Measurements from ENCODE around the gene QKI. TPM values are rescaled to one million over a fixed set of nuclear protein-coding genes. Genes with fewer than 3 reads are reported as not detected.

The QKI gene
- total RNA-seq, 1 experiment from 2014 or later = 134 TPM

DNA sequence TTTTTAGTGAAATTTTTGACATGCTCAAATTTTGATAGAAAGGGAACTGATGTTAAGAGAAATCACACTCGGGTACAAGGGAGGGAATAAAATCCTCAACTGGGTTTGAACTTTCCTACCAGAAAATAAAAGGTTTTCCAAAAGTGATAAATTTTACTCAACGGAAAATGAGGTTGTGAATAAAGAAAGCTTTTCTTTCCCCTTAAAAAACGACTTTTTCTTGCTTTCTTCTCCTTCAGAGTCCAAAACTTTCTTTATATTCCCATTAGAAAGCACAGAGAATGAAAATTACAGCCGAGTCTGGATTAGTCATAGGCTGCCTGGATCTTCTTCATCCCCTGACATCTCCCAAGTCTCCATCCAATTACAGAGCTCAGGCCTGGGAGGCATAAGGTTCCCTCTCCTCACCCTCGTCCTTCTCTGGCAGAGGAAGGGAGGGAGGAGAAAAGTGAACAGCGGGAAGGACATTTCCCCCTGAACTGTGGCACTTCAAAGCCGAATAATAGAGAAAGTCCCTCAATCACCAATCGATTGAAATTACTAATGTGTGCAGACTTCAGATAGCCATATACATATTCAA, 28.1 kb upstream of the QKI start:
- no peaks in the 10 kb centered on the region for H3K36me3 ChIP-seq (ENCODE audit: control insufficient read depth, insufficient read depth, low read length)
- H3K27ac Mint-ChIP-seq (ENCODE audit: unreplicated experiment) = no peak overlapping the region
- intact Hi-C loops (cut with micrococcal nuclease; ENCODE audit: unreplicated experiment) = no loop called here

DNA sequence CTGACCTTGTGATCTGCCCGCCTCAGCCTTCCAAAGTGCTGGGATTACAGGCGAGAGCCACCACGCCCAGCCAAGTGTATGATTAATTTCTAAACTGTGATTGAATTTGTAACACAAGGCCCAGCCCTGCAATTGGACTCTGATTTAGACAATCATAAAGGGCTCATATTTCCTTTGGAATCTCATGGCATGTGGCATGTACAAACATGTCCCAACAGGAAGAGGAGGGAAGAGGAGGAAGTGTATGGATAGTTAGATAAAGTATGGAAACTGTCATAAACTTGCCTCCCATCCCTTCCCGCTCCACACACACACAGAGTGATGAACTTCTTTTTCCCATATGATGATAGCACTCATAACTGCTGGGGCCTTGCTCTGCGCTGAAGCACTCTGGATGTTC, 27.2 kb upstream of the QKI start:
- intact Hi-C loops (cut with micrococcal nuclease; ENCODE audit: unreplicated experiment) = no loop called here
- Mint-ChIP-seq H3K4me1 (ENCODE audit: low read depth, unreplicated experiment) (no peaks in the 10 kb centered on the region), H3K9me3 (ENCODE audit: unreplicated experiment) (no peaks in the 10 kb centered on the region), H3K27ac (ENCODE audit: unreplicated experiment) (no peak overlapping the region), H3K36me3 (ENCODE audit: insufficient read depth, unreplicated experiment) (no peaks in the 10 kb centered on the region), H3K27me3 (ENCODE audit: insufficient read depth, unreplicated experiment) (no peaks in the 10 kb centered on the region), H3K4me3 (ENCODE audit: unreplicated experiment) (no peak overlapping the region)
- no peaks in the 10 kb centered on the region for H3K9me3 ChIP-seq
- TF ChIP-seq, protein P1, sequence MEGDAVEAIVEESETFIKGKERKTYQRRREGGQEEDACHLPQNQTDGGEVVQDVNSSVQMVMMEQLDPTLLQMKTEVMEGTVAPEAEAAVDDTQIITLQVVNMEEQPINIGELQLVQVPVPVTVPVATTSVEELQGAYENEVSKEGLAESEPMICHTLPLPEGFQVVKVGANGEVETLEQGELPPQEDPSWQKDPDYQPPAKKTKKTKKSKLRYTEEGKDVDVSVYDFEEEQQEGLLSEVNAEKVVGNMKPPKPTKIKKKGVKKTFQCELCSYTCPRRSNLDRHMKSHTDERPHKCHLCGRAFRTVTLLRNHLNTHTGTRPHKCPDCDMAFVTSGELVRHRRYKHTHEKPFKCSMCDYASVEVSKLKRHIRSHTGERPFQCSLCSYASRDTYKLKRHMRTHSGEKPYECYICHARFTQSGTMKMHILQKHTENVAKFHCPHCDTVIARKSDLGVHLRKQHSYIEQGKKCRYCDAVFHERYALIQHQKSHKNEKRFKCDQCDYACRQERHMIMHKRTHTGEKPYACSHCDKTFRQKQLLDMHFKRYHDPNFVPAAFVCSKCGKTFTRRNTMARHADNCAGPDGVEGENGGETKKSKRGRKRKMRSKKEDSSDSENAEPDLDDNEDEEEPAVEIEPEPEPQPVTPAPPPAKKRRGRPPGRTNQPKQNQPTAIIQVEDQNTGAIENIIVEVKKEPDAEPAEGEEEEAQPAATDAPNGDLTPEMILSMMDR (IDR thresholded peaks at IDR 0.05; ENCODE audit: insufficient read depth in 1 of 2, low read depth in 1 of 2, low read length in 1 of 2, severe bottlenecking in 1 of 2, unreplicated experiment in 1 of 2) = no peak
- H3K27me3 ChIP-seq (replicated peaks; ENCODE audit: control insufficient read depth, insufficient read depth, low read length) = no peaks in the 10 kb centered on the region
- ChIA-PET CTCF (no interaction called here), POLR2A (no interaction called here)
- no peaks in the 10 kb centered on the region for H3K36me3 ChIP-seq (ENCODE audit: control insufficient read depth, insufficient read depth, low read length)
- DNase-seq = peak in 1 of 2 experiments; percentile 37
- no peaks in the 10 kb centered on the region for H3K4me1 ChIP-seq
- H3K4me3 ChIP-seq (ENCODE audit: low read depth, low read length) = no peak overlapping the region
- BruUV-seq (replicated peaks) = no TSS peak

More for the DNA sequence above, 28.1 kb upstream of the QKI start:
- Mint-ChIP-seq H3K27me3 (ENCODE audit: insufficient read depth, unreplicated experiment) (no peaks in the 10 kb centered on the region), H3K9me3 (ENCODE audit: unreplicated experiment) (no peaks in the 10 kb centered on the region), H3K36me3 (ENCODE audit: insufficient read depth, unreplicated experiment) (no peaks in the 10 kb centered on the region), H3K4me3 (ENCODE audit: unreplicated experiment) (no peak overlapping the region), H3K4me1 (ENCODE audit: low read depth, unreplicated experiment) (no peaks in the 10 kb centered on the region)
- CTCF ChIA-PET = no interaction called here
- POLR2A ChIA-PET = no interaction called here
- no TSS peak for BruUV-seq (replicated peaks)
- no peak for DNase-seq
- H3K9me3 ChIP-seq = no peaks in the 10 kb centered on the region
- no peaks in the 10 kb centered on the region for H3K4me1 ChIP-seq
- TF ChIP-seq, protein P1 (IDR thresholded peaks at IDR 0.05; ENCODE audit: insufficient read depth in 1 of 2, low read depth in 1 of 2, low read length in 1 of 2, severe bottlenecking in 1 of 2, unreplicated experiment in 1 of 2) = no peak
- no peak overlapping the region for H3K4me3 ChIP-seq (ENCODE audit: low read depth, low read length)
- no peaks in the 10 kb centered on the region for H3K27me3 ChIP-seq (replicated peaks; ENCODE audit: control insufficient read depth, insufficient read depth, low read length)

DNA sequence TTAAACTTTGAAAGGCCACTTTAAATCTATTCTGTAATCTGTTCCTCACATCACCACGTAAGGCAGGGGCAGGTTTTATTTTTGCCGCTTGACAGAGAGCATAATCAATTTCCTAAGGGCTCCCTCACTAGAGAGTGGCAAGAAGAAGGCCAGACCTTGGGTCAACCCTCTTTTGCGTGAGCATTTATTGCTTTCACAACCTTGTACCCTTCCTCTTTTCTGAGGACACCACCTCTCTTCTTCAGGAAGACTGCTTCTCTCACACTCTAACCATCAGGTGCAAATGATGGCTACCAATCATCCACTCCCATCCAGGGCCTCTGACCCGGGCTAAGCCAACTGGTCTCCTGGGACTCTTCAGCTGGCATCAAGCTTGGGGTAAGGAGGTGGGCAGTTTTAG, 25.2 kb upstream of the QKI start:
- H3K36me3 Mint-ChIP-seq (ENCODE audit: insufficient read depth, unreplicated experiment) = no peaks in the 10 kb centered on the region

More for the DNA sequence above, 25.2 kb upstream of the QKI start:
- no peak overlapping the region for H3K4me3 Mint-ChIP-seq (ENCODE audit: unreplicated experiment)
- no peaks in the 10 kb centered on the region for H3K27me3 Mint-ChIP-seq (ENCODE audit: insufficient read depth, unreplicated experiment)
- CTCF ChIA-PET = no interaction called here
- intact Hi-C loops (cut with micrococcal nuclease; ENCODE audit: unreplicated experiment) = no loop called here
- H3K27ac Mint-ChIP-seq (ENCODE audit: unreplicated experiment) = no peak overlapping the region
- no peaks in the 10 kb centered on the region for H3K36me3 ChIP-seq (ENCODE audit: control insufficient read depth, insufficient read depth, low read length)
- TF ChIP-seq, protein P1 (IDR thresholded peaks at IDR 0.05; ENCODE audit: insufficient read depth in 1 of 2, low read depth in 1 of 2, low read length in 1 of 2, severe bottlenecking in 1 of 2, unreplicated experiment in 1 of 2) = no peak
- no peaks in the 10 kb centered on the region for H3K27me3 ChIP-seq (replicated peaks; ENCODE audit: control insufficient read depth, insufficient read depth, low read length)
- no TSS peak for BruUV-seq (replicated peaks)
- no peaks in the 10 kb centered on the region for H3K4me1 ChIP-seq
- no peaks in the 10 kb centered on the region for H3K4me1 Mint-ChIP-seq (ENCODE audit: low read depth, unreplicated experiment)
- DNase-seq = no peak
- no peaks in the 10 kb centered on the region for H3K9me3 Mint-ChIP-seq (ENCODE audit: unreplicated experiment)
- POLR2A ChIA-PET = no interaction called here
- H3K9me3 ChIP-seq = no peaks in the 10 kb centered on the region
- H3K4me3 ChIP-seq (ENCODE audit: low read depth, low read length) = no peak overlapping the region

Data from Caco-2 (cell line).